ENCODE measurements around the gene LAMB2.

Gene LAMB2

DNA sequence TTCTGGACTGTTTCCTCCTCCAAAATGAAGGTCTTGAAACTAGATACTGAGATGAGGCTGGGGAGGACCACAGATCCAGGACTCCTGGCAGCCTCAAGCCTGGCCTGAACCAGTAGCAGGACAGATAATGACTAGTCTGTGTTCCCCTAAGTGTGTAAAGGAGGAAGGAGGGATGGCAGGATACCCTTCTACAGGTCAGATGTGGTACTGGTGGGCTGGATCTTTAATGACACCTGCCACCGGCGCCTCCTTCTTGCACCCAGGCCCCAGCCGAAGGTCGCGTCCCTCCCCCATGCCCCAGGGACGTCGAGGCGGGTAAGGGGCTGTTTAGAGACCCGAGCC lies 12.8 kb downstream of the LAMB2 start:
- H3K4me3 ChIP-seq (ENCODE audit: low read depth, low read length): peak overlapping the region; percentile 95
- H3K4me2 ChIP-seq (ENCODE audit: low read length): peak overlapping the region; percentile 93
- peak overlapping the region; percentile 89 for H4K8ac ChIP-seq (ENCODE audit: low read depth, low read length)
- no peaks in the 10 kb centered on the region for H3K27me3 ChIP-seq (ENCODE audit: insufficient read depth, low read length)
- peaks cover 3% of the 10 kb centered on the region for H3K9me3 ChIP-seq (ENCODE audit: insufficient read depth, low read depth, low read length)
- H2BK120ac ChIP-seq (ENCODE audit: insufficient read depth, low read length, poor library complexity): peak overlapping the region; percentile 46
- WGBS (ENCODE audit: extremely low coverage, insufficient coverage, insufficient read length): no CpG with 5 or more reads among the region's 9 CpGs
- H2BK5ac ChIP-seq (ENCODE audit: low read depth, low read length, poor library complexity): peak overlapping the region; percentile 33
- H3K27ac ChIP-seq (ENCODE audit: low read depth, low read length): peak overlapping the region; percentile 84
- no peak overlapping the region for H3K23ac ChIP-seq (ENCODE audit: low read length)
- peak overlapping the region; percentile 76 for H2AK5ac ChIP-seq (ENCODE audit: low read length)
- H3K4me1 ChIP-seq (ENCODE audit: control insufficient read depth in 1 of 2, insufficient read depth in 2 of 2, low read length in 2 of 2): peaks cover 6 to 7% of the 10 kb centered on the region in 2 experiments
- H3K79me2 ChIP-seq (ENCODE audit: control insufficient read depth, insufficient read depth, low read length, poor library complexity): peaks cover 6% of the 10 kb centered on the region
- H2BK12ac ChIP-seq (ENCODE audit: low read length): no peak overlapping the region
- H3K36me3 ChIP-seq (ENCODE audit: control insufficient read depth in 1 of 2, insufficient read depth in 2 of 2, low read length in 2 of 2): peaks cover 73 to 77% of the 10 kb centered on the region in 2 experiments
- DNase-seq: no peak
- peak overlapping the region; percentile 94 for H4K91ac ChIP-seq (ENCODE audit: low read depth, low read length)
- peak overlapping the region; percentile 89 for H2AFZ ChIP-seq (ENCODE audit: insufficient read depth, low read length, poor library complexity)
- H3K14ac ChIP-seq (ENCODE audit: low read length): peak overlapping the region; percentile 88
- H3K79me1 ChIP-seq (ENCODE audit: low read length): peaks cover 5% of the 10 kb centered on the region
- H3K18ac ChIP-seq (ENCODE audit: low read length): peak overlapping the region; percentile 90
- peak overlapping the region; percentile 91 for H3K9ac ChIP-seq (ENCODE audit: low read length)
- peak overlapping the region; percentile 68 for H4K12ac ChIP-seq (ENCODE audit: low read depth, low read length)
- peak overlapping the region; percentile 81 for H3K4ac ChIP-seq (ENCODE audit: low read depth, low read length)

DNA sequence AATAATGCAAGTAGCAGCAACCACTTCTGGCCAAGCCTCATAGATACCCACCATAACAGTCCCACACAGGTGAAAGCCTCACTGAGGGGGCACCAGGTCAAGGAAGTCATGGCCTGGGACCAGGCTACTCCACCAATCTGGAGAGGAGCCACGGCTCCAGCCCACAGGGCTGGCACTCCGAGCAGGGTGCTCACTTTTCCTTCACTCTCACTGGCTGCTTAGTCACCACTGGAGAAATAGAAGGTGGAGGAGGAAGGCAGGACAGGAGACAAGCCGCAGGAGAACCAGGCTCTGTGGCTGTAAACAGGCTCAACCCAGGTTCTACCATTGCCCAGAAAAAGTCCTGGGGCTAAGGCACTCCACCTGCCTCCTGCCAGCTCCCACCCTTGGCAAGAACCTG lies 13.4 kb downstream of the LAMB2 start:
- no peak overlapping the region for H4K91ac ChIP-seq (ENCODE audit: low read depth, low read length)
- H3K4me3 ChIP-seq (ENCODE audit: low read depth, low read length): no peak overlapping the region
- WGBS (ENCODE audit: extremely low coverage, insufficient coverage, insufficient read length): no CpG with 5 or more reads among the region's 3 CpGs
- no peak overlapping the region for H4K8ac ChIP-seq (ENCODE audit: low read depth, low read length)
- peaks cover 5% of the 10 kb centered on the region for H3K79me1 ChIP-seq (ENCODE audit: low read length)
- H4K12ac ChIP-seq (ENCODE audit: low read depth, low read length): no peak overlapping the region
- H3K79me2 ChIP-seq (ENCODE audit: control insufficient read depth, insufficient read depth, low read length, poor library complexity): peaks cover 6% of the 10 kb centered on the region
- no peak overlapping the region for H3K14ac ChIP-seq (ENCODE audit: low read length)
- no peaks in the 10 kb centered on the region for H3K27me3 ChIP-seq (ENCODE audit: insufficient read depth, low read length)
- no peak overlapping the region for H2AK5ac ChIP-seq (ENCODE audit: low read length)
- H3K36me3 ChIP-seq (ENCODE audit: control insufficient read depth in 1 of 2, insufficient read depth in 2 of 2, low read length in 2 of 2): peaks cover 73 to 77% of the 10 kb centered on the region in 2 experiments
- H3K9ac ChIP-seq (ENCODE audit: low read length): no peak overlapping the region
- DNase-seq: no peak
- H3K23ac ChIP-seq (ENCODE audit: low read length): no peak overlapping the region
- H2BK120ac ChIP-seq (ENCODE audit: insufficient read depth, low read length, poor library complexity): no peak overlapping the region
- H3K4ac ChIP-seq (ENCODE audit: low read depth, low read length): peak overlapping the region; percentile 81
- peaks cover 6 to 7% of the 10 kb centered on the region in 2 experiments for H3K4me1 ChIP-seq (ENCODE audit: control insufficient read depth in 1 of 2, insufficient read depth in 2 of 2, low read length in 2 of 2)
- H2BK5ac ChIP-seq (ENCODE audit: low read depth, low read length, poor library complexity): no peak overlapping the region
- H2BK12ac ChIP-seq (ENCODE audit: low read length): no peak overlapping the region
- H3K27ac ChIP-seq (ENCODE audit: low read depth, low read length): no peak overlapping the region
- peaks cover 3% of the 10 kb centered on the region for H3K9me3 ChIP-seq (ENCODE audit: insufficient read depth, low read depth, low read length)
- peak overlapping the region; percentile 93 for H3K4me2 ChIP-seq (ENCODE audit: low read length)
- no peak overlapping the region for H2AFZ ChIP-seq (ENCODE audit: insufficient read depth, low read length, poor library complexity)
- H3K18ac ChIP-seq (ENCODE audit: low read length): no peak overlapping the region

DNA sequence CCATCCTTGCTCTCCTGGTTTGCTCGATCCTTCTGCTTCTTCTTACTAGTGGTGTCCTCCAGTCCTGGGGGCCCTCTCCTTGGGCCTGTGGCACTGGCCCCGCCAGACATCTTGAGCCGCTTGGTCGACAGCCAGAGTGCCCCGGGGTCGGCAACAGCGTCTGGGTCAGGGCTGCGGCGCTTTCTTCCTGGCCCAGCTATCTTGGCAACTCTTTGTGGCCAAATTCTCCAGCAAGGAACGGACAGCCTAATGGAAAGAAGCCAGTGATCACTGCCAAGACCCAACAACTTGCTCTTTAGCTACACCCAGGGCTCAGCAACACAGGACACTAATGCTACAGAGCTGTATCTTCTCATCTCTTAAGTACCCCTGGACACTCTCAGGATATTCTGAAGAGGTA lies 13.8 kb downstream of the LAMB2 start:
- peaks cover 3% of the 10 kb centered on the region for H3K9me3 ChIP-seq (ENCODE audit: insufficient read depth, low read depth, low read length)
- no peak overlapping the region for H3K23ac ChIP-seq (ENCODE audit: low read length)
- no peak overlapping the region for H3K18ac ChIP-seq (ENCODE audit: low read length)
- no peak overlapping the region for H3K9ac ChIP-seq (ENCODE audit: low read length)
- no peak overlapping the region for H4K12ac ChIP-seq (ENCODE audit: low read depth, low read length)
- peaks cover 5% of the 10 kb centered on the region for H3K79me1 ChIP-seq (ENCODE audit: low read length)
- WGBS (ENCODE audit: extremely low coverage, insufficient coverage, insufficient read length): no CpG with 5 or more reads among the region's 10 CpGs
- no peak overlapping the region for H2BK5ac ChIP-seq (ENCODE audit: low read depth, low read length, poor library complexity)
- no peak overlapping the region for H4K8ac ChIP-seq (ENCODE audit: low read depth, low read length)
- no peak overlapping the region for H4K91ac ChIP-seq (ENCODE audit: low read depth, low read length)
- no peak overlapping the region for H3K4me2 ChIP-seq (ENCODE audit: low read length)
- H3K4ac ChIP-seq (ENCODE audit: low read depth, low read length): no peak overlapping the region
- H2BK12ac ChIP-seq (ENCODE audit: low read length): no peak overlapping the region
- H3K27me3 ChIP-seq (ENCODE audit: insufficient read depth, low read length): no peaks in the 10 kb centered on the region
- no peak overlapping the region for H3K4me3 ChIP-seq (ENCODE audit: low read depth, low read length)
- H2BK120ac ChIP-seq (ENCODE audit: insufficient read depth, low read length, poor library complexity): no peak overlapping the region
- H3K4me1 ChIP-seq (ENCODE audit: control insufficient read depth in 1 of 2, insufficient read depth in 2 of 2, low read length in 2 of 2): peaks cover 6 to 7% of the 10 kb centered on the region in 2 experiments
- H3K27ac ChIP-seq (ENCODE audit: low read depth, low read length): no peak overlapping the region
- peaks cover 73 to 77% of the 10 kb centered on the region in 2 experiments for H3K36me3 ChIP-seq (ENCODE audit: control insufficient read depth in 1 of 2, insufficient read depth in 2 of 2, low read length in 2 of 2)
- no peak overlapping the region for H2AK5ac ChIP-seq (ENCODE audit: low read length)
- no peak overlapping the region for H2AFZ ChIP-seq (ENCODE audit: insufficient read depth, low read length, poor library complexity)
- H3K79me2 ChIP-seq (ENCODE audit: control insufficient read depth, insufficient read depth, low read length, poor library complexity): peaks cover 6% of the 10 kb centered on the region
- no peak overlapping the region for H3K14ac ChIP-seq (ENCODE audit: low read length)
- DNase-seq: no peak

DNA sequence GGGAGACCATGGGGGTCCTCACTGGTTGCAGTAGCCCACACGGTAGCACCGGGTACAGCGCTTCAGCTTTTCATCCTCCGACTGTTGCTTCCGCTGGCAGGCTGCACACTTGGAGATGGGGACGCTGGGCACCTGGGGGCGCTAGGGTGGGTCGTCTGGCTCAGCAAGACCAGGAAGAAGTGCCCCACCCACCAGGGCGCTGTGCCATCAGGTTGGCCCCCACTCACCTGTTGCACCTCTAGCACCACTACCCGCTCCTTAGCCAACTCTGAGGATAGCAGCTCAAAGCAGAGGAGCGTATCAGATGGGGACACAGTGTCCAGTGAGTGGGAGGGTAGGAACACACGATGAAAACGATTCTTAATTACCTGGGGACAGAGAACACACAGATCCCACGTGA lies 20.6 kb downstream of the LAMB2 start:
- H3K4ac ChIP-seq (ENCODE audit: low read depth, low read length): no peak overlapping the region
- DNase-seq: no peak
- H2BK12ac ChIP-seq (ENCODE audit: low read length): no peak overlapping the region
- no CpG with 5 or more reads among the region's 14 CpGs for WGBS (ENCODE audit: extremely low coverage, insufficient coverage, insufficient read length)
- no peak overlapping the region for H4K91ac ChIP-seq (ENCODE audit: low read depth, low read length)
- H2BK5ac ChIP-seq (ENCODE audit: low read depth, low read length, poor library complexity): no peak overlapping the region
- H3K9me3 ChIP-seq (ENCODE audit: insufficient read depth, low read depth, low read length): no peaks in the 10 kb centered on the region
- H2BK120ac ChIP-seq (ENCODE audit: insufficient read depth, low read length, poor library complexity): no peak overlapping the region
- no peak overlapping the region for H3K4me2 ChIP-seq (ENCODE audit: low read length)
- no peaks in the 10 kb centered on the region for H3K27me3 ChIP-seq (ENCODE audit: insufficient read depth, low read length)
- no peak overlapping the region for H3K18ac ChIP-seq (ENCODE audit: low read length)
- no peaks in the 10 kb centered on the region for H3K79me2 ChIP-seq (ENCODE audit: control insufficient read depth, insufficient read depth, low read length, poor library complexity)
- no peak overlapping the region for H2AK5ac ChIP-seq (ENCODE audit: low read length)
- H4K12ac ChIP-seq (ENCODE audit: low read depth, low read length): no peak overlapping the region
- no peak overlapping the region for H2AFZ ChIP-seq (ENCODE audit: insufficient read depth, low read length, poor library complexity)
- no peaks in the 10 kb centered on the region for H3K79me1 ChIP-seq (ENCODE audit: low read length)
- no peak overlapping the region for H3K4me3 ChIP-seq (ENCODE audit: low read depth, low read length)
- H3K9ac ChIP-seq (ENCODE audit: low read length): no peak overlapping the region
- H3K14ac ChIP-seq (ENCODE audit: low read length): no peak overlapping the region
- no peak overlapping the region for H4K8ac ChIP-seq (ENCODE audit: low read depth, low read length)
- peaks cover 0 to 2% of the 10 kb centered on the region in 2 experiments for H3K4me1 ChIP-seq (ENCODE audit: control insufficient read depth in 1 of 2, insufficient read depth in 2 of 2, low read length in 2 of 2)
- H3K23ac ChIP-seq (ENCODE audit: low read length): no peak overlapping the region
- peaks cover 89 to 93% of the 10 kb centered on the region in 2 experiments for H3K36me3 ChIP-seq (ENCODE audit: control insufficient read depth in 1 of 2, insufficient read depth in 2 of 2, low read length in 2 of 2)
- no peak overlapping the region for H3K27ac ChIP-seq (ENCODE audit: low read depth, low read length)

All from trophoblast cell (in vitro differentiated cells and primary cell).